Superior temporal gyrus (tissue), 1 donor: ENCODE results near the gene TGFB3.
A peak's percentile ranks its signal among the peaks of the same experiment; 100 is the strongest.
"Not testable (repeated sequence)": the region's sequence is repeated elsewhere in the genome, so short reads cannot be mapped to it uniquely, and the experiment has no call there.

Experiments used
- DNase-seq: peaks from one replicate; pipeline ENCODE4 v3.0.0-alpha.2; 2016; ENCODE audit errors: extremely low spot score

The TGFB3 gene

GRCh38 chr14:75981426-75982265 is at the start of gene TGFB3:
Gene TGFB3 (minus strand): TSS chr14:75981995. CDS start chr14:75980893, 1,102 bp downstream.
- peak; percentile 81 for DNase-seq

- DNase-seq = no peak
These were observed 42.6 kb upstream of the TGFB3 start for GRCh38 chr14:76024211-76024907.

GRCh38 chr14:76023757-76024156 is 42.0 kb upstream of the TGFB3 start:
- no peak for DNase-seq

- no peak for DNase-seq
These were observed 41.2 kb upstream of the TGFB3 start for GRCh38 chr14:76022991-76023390.

GRCh38 chr14:76019676-76020075 is 37.9 kb upstream of the TGFB3 start:
- DNase-seq = no peak

- no peak for DNase-seq
These were observed 33.9 kb upstream of the TGFB3 start for GRCh38 chr14:76015668-76016067.

- no peak for DNase-seq
These were observed 33.4 kb upstream of the TGFB3 start for GRCh38 chr14:76015191-76015590.

- DNase-seq = no peak
These were observed 30.6 kb upstream of the TGFB3 start for GRCh38 chr14:76012354-76012753.

GRCh38 chr14:76011930-76012329 is 30.1 kb upstream of the TGFB3 start:
- DNase-seq = no peak

GRCh38 chr14:76009627-76010026 is 27.8 kb upstream of the TGFB3 start:
- DNase-seq = not testable (repeated sequence)

GRCh38 chr14:76007852-76008251 is 26.1 kb upstream of the TGFB3 start:
- peak; percentile 24 for DNase-seq

GRCh38 chr14:76007379-76007778 is 25.6 kb upstream of the TGFB3 start:
- DNase-seq = no peak

- no peak for DNase-seq
These were observed 24.5 kb upstream of the TGFB3 start for GRCh38 chr14:76006253-76006652.

- DNase-seq = no peak
These were observed 20.6 kb upstream of the TGFB3 start for GRCh38 chr14:76002383-76002782.

- peak; percentile 65 for DNase-seq
These were observed 17.9 kb upstream of the TGFB3 start for GRCh38 chr14:75999511-76000190.

- DNase-seq = no peak
These were observed 14.7 kb upstream of the TGFB3 start for GRCh38 chr14:75996488-75996887.

- no peak for DNase-seq
These were observed 13.7 kb upstream of the TGFB3 start for GRCh38 chr14:75995372-75996041.

- no peak for DNase-seq
These were observed 11.8 kb upstream of the TGFB3 start for GRCh38 chr14:75993567-75994041.

- no peak for DNase-seq
These were observed 10.0 kb upstream of the TGFB3 start for GRCh38 chr14:75991753-75992152.

- DNase-seq = no peak
These were observed 8.5 kb upstream of the TGFB3 start for GRCh38 chr14:75990297-75990696.

GRCh38 chr14:75989134-75989533 is 7.3 kb upstream of the TGFB3 start:
- DNase-seq = no peak
